K562 (cell line): ENCODE results near the gene SHROOM3. TPM values are rescaled to one million over a fixed set of nuclear protein-coding genes. Genes with fewer than 3 reads are reported as not detected.

Experiments
- ATAC-seq: fragments of 200-7000 bp; cut with Tn5 transposase; 3 replicates; pipeline ENCODE4 v1.9.1; 2020; ENCODE audit warnings: moderate library complexity
- BruUV-seq: library from RNA; stranded (reverse); fragments of 400-500 nt; replicated peaks from 2 replicates; lab custom pipeline; 2021; lab: Mats Ljungman, UMichigan
- CTCF ChIA-PET: fragments of 300-600 bp; formaldehyde crosslinking; extraction: SDS; loops from one replicate; lab custom pipeline; 2021; ENCODE audit warnings: low intra/inter-chr PET ratio; lab: Yijun Ruan, JAX
- POLR2A ChIA-PET: fragments of 300-600, 350-650 bp; sonication (Branson Sonifier 250); formaldehyde crosslinking; extraction: SDS; loops from one replicate; lab custom pipeline; 2021; ENCODE audit warnings: antibody characterized with exemption, inconsistent platforms; lab: Yijun Ruan, JAX
- DNase-seq, 4 experiments: peaks; one replicate each; pipeline versions ENCODE4 v3.0.0 to v3.0.0-alpha.2; 2011 to 2018; ENCODE audit warnings: low spot score in 3 of 4, mixed read lengths in 3 of 4; ENCODE audit errors: extremely low read depth in 1 of 4
- FAIRE-seq: peaks from 2 replicates; lab custom pipeline; 2011; peaks lifted over from hg19 to GRCh38; lab: Jason Lieb, UNC
- H2AFZ ChIP-seq: 2 replicates; pipeline ENCODE4 v1.6.0; 2011; ENCODE audit warnings: low read depth, low read length, control low read depth, inconsistent platforms
- H3K27ac ChIP-seq: fragments of 200-600 bp; 3 replicates; pipeline ENCODE4 v1.8.0; 2011; ENCODE audit warnings: low read depth, mild to moderate bottlenecking, control low read depth, inconsistent platforms, low read length, moderate library complexity, mixed read lengths; ENCODE audit errors: extremely low read depth
- H3K27me3 ChIP-seq, 2 experiments: fragments of 300-600 bp in 1 of 2; 2 replicates in 1 of 2; 3 replicates in 1 of 2; pipeline versions ENCODE4 v1.6.0 to v1.8.0; 2011; ENCODE audit warnings: inconsistent platforms in 2 of 2, low read length in 2 of 2, mild to moderate bottlenecking in 1 of 2, mixed read lengths in 1 of 2, moderate library complexity in 1 of 2; ENCODE audit not compliant: control insufficient read depth in 2 of 2, insufficient read depth in 2 of 2
- H3K36me3 ChIP-seq: fragments of 300-600 bp; 3 replicates; pipeline ENCODE4 v1.8.0; 2011; ENCODE audit warnings: mild to moderate bottlenecking, low read length, inconsistent platforms; ENCODE audit not compliant: control insufficient read depth, insufficient read depth
- H3K4me1 ChIP-seq, 2 experiments: fragments of 200-600 bp in 1 of 2; replicated peaks in 1 of 2; 2 replicates in 1 of 2; 3 replicates in 1 of 2; pipeline versions ENCODE4 v1.5.1 to v1.8.0; 2011; ENCODE audit warnings: inconsistent platforms in 2 of 2, low read length in 2 of 2, mild to moderate bottlenecking in 1 of 2, mixed read lengths in 1 of 2, moderate library complexity in 1 of 2; ENCODE audit not compliant: control insufficient read depth in 2 of 2, insufficient read depth in 2 of 2
- H3K4me2 ChIP-seq: 2 replicates; pipeline ENCODE4 v1.6.1; 2011; ENCODE audit warnings: low read length, control low read depth, inconsistent platforms, mixed read lengths; ENCODE audit not compliant: insufficient read depth
- H3K4me3 ChIP-seq: fragments of 200-600 bp; sonication (generic), shearing (Covaris generic); 2 replicates; pipeline ENCODE4 v1.5.1; 2016; ENCODE audit warnings: control low read depth, inconsistent platforms
- H3K79me2 ChIP-seq: fragments of 200-600 bp; 3 replicates; pipeline ENCODE4 v1.8.0; 2011; ENCODE audit warnings: low read length, inconsistent platforms; ENCODE audit not compliant: control insufficient read depth, insufficient read depth
- H3K9ac ChIP-seq, 2 experiments: 2 replicates each; pipeline versions ENCODE4 v1.6.0 to v1.6.1; 2011; ENCODE audit warnings: low read depth in 2 of 2, low read length in 2 of 2, control low read depth in 1 of 2, inconsistent platforms in 1 of 2, mild to moderate bottlenecking in 1 of 2, mixed read lengths in 1 of 2; ENCODE audit not compliant: insufficient read depth in 1 of 2
- H3K9me1 ChIP-seq: one replicate; pipeline ENCODE4 v1.6.0; 2011; ENCODE audit warnings: inconsistent platforms, mild to moderate bottlenecking, low read length, moderate library complexity; ENCODE audit not compliant: control insufficient read depth, insufficient read depth
- H3K9me3 ChIP-seq: replicated peaks from 2 replicates; pipeline ENCODE4 v1.5.1; 2011; ENCODE audit warnings: low read depth, low read length, inconsistent platforms; ENCODE audit not compliant: control insufficient read depth, insufficient read depth
- H4K20me1 ChIP-seq: replicated peaks from 2 replicates; pipeline ENCODE4 v1.6.1; 2011; ENCODE audit warnings: low read length, inconsistent platforms, mixed read lengths; ENCODE audit not compliant: control insufficient read depth, insufficient read depth
- BRD9 ChIP-seq: fragments of 450-650 bp; IDR thresholded peaks from 2 replicates; pipeline ENCODE4 v1.6.1; 2018; ENCODE audit warnings: low read depth; ENCODE audit not compliant: partially characterized antibody
- CBX5 ChIP-seq: IDR thresholded peaks from 2 replicates; pipeline ENCODE4 v1.6.1; 2014; ENCODE audit warnings: low read depth, borderline replicate concordance
- FOS ChIP-seq: IDR thresholded peaks from 3 replicates; pipeline ENCODE4 v1.6.1; 2011; ENCODE audit not compliant: insufficient read length; ENCODE audit errors: extremely low read depth
- HIVEP1 ChIP-seq: fragments of 250-450 bp; sonication (Bioruptor Pico); IDR thresholded peaks from 2 replicates; pipeline ENCODE4 v1.4.0; 2020; ENCODE audit warnings: mild to moderate bottlenecking
- MTA3 ChIP-seq: fragments of 450-650 bp; formaldehyde crosslinking; IDR thresholded peaks from 2 replicates; pipeline ENCODE4 v1.6.1; 2017; ENCODE audit warnings: mild to moderate bottlenecking, borderline replicate concordance
- NR3C1 ChIP-seq: sonication (generic); formaldehyde crosslinking; IDR thresholded peaks from 2 replicates; pipeline ENCODE4 v1.8.1; 2022; ENCODE audit warnings: missing genetic modification reagents
- SAFB ChIP-seq: fragments of 200-400 bp; formaldehyde crosslinking; IDR thresholded peaks from 2 replicates; pipeline ENCODE4 v1.6.1; 2017; ENCODE audit warnings: low read depth, low read length, borderline replicate concordance
- SMAD4 ChIP-seq: fragments of 250-450 bp; sonication (Bioruptor Pico); conservative IDR thresholded peaks from 2 replicates; pipeline ENCODE4 v1.8.0; 2021; ENCODE audit warnings: inconsistent platforms, mild to moderate bottlenecking, moderate library complexity
- ZFP1 ChIP-seq: fragments of 450-650 bp; formaldehyde crosslinking; IDR thresholded peaks from 2 replicates; pipeline ENCODE4 v1.4.0; 2020; ENCODE audit warnings: mild to moderate bottlenecking, mixed read lengths
- ZNF431 ChIP-seq: sonication (generic); formaldehyde crosslinking; IDR thresholded peaks from 2 replicates; pipeline ENCODE4 v1.8.0; 2022; ENCODE audit warnings: mild to moderate bottlenecking, missing genetic modification reagents
- ZNF584 ChIP-seq: fragments of 200-800 bp; sonication (Bioruptor generic); IDR thresholded peaks from 2 replicates; pipeline ENCODE4 v1.6.1; 2016; ENCODE audit warnings: low read depth, mild to moderate bottlenecking, missing genetic modification characterization, missing compliant biosample characterization
- ZNF717 ChIP-seq: fragments of 250-450 bp; sonication (Bioruptor Pico); IDR thresholded peaks from 2 replicates; pipeline ENCODE4 v1.5.0; 2021
- WGBS: fragments of 100-300 bp; shearing (Covaris generic); methylation state at CpG from one replicate; pipeline ENCODE4 v1.1.6; 2016; ENCODE audit warnings: low coverage, mixed read lengths; ENCODE audit not compliant: insufficient coverage; ENCODE audit errors: missing lambda C conversion rate; 5-methylcytosine and 5-hydroxymethylcytosine counted together
- in situ Hi-C: fragments of 300-500 bp; cut with MboI; formaldehyde crosslinking; loops from 4 replicates; pipeline ENCODE4 v1.15.0; 2018; ENCODE audit warnings: inconsistent platforms, mixed read lengths
- intact Hi-C: fragments of 100-400 bp; cut with micrococcal nuclease; formaldehyde crosslinking; loops from 2 replicates; pipeline ENCODE4 v1.14.2; 2022
- polyA plus RNA-seq, 8 experiments: library from polyadenylated mRNA; depleted of rRNA in 4 of 8; stranded (reverse) in 5 of 8; unstranded in 3 of 8; fragments of >200 nt; fragmentation: Nextera tagmentation in 2 of 8; fragmentation: Illumina TruSeq in 1 of 8; extraction: Ambion mirVana in 2 of 8; extraction: Trizol in 1 of 8; gene quantifications; 2 replicates each; pipeline versions ENCODE4 v1.2.1 to v1.2.3, GENCODE V29; 2011 to 2014; ENCODE audit warnings: inconsistent platforms in 1 of 8, missing spikeins in 1 of 8
- total RNA-seq, 7 experiments: library from RNA; depleted of rRNA in 6 of 7; stranded (reverse); fragments of >200 nt in 6 of 7; fragmentation: Illumina TruSeq in 2 of 7; extraction: Trizol in 2 of 7; gene quantifications; 2 replicates each; pipeline versions ENCODE4 v1.2.1 to v1.2.3, GENCODE V29; 2011 to 2021; ENCODE audit warnings: low replicate concordance in 1 of 7

SHROOM3 gene
- total and polyA plus RNA-seq, 9 of the 15 experiments (the other 6 are each of a cell fraction or from before 2014, with no cell fraction given): 0.01 to 0.07 TPM; not detected in 7

DNA sequence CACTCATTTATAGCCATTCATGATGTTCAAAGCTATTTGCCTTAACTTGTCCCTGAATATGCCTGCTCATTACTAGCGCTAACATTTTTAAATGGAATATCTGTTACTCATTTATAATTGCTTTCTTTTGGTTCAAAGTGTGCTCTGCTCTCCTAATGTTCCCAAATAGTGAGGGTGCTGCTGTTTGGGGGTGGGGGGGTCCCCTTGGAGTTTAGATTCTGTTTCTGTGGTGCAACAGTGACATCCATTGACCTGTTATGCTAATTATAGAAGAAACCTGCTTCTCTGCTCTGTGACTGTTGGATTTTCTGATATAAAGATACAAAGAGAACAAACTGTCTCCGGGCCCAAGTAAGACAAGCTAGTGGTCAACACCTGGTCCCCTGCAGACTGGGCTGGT, 222.4 kb downstream of the SHROOM3 start:
- H3K4me1 ChIP-seq: no peaks in the 10 kb centered on the region
- FAIRE-seq (no peak), DNase-seq (no peak), ATAC-seq (no peak)
- BruUV-seq: no TSS peak
- peaks cover 3% of the 10 kb centered on the region in 2 experiments; a peak in 2 of 5 replicates for H3K27me3 ChIP-seq
- no peaks in the 10 kb centered on the region for H3K36me3 ChIP-seq
- 0% methylated on average over 2 of the region's 2 CpGs for WGBS
- H3K9me1 ChIP-seq: no peaks in the 10 kb centered on the region
- no peak overlapping the region for H3K4me2 ChIP-seq
- no peaks in the 10 kb centered on the region for H4K20me1 ChIP-seq
- H3K4me3 ChIP-seq: no peak overlapping the region
- TF ChIP-seq SAFB: no peak
- TF ChIP-seq ZNF431 (CRISPR knock-in tag): no peak
- TF ChIP-seq ZNF717 (CRISPR knock-in tag): no peak
- no peak for TF ChIP-seq SMAD4 (CRISPR knock-in tag)
- TF ChIP-seq ZNF584: no peak
- TF ChIP-seq BRD9: no peak
- no peak for TF ChIP-seq HIVEP1 (CRISPR knock-in tag)
- no peak for TF ChIP-seq NR3C1
- TF ChIP-seq CBX5: no peak
- no peak for TF ChIP-seq FOS
- no peak for TF ChIP-seq MTA3
- TF ChIP-seq ZFP1 (CRISPR knock-in tag): no peak
- intact Hi-C loops: no loop called here
- ChIA-PET CTCF (no interaction called here), POLR2A (no interaction called here)
- H3K79me2 ChIP-seq: no peaks in the 10 kb centered on the region
- in situ Hi-C loops: no loop called here
- no peaks in the 10 kb centered on the region for H3K9me3 ChIP-seq
- H3K9ac ChIP-seq: no peak overlapping the region
- no peak overlapping the region for H2AFZ ChIP-seq
- H3K27ac ChIP-seq: no peak overlapping the region
